ENCODE measurements around the gene ARHGAP10. TPM values are rescaled to one million over a fixed set of nuclear protein-coding genes. Genes with fewer than 3 reads are reported as not detected.

The ARHGAP10 gene
- polyA plus RNA-seq, 1 experiment: 31.1 TPM

- CTCF ChIA-PET: interaction anchor here (1.4 to 1.9 kb wide), 3 partner anchors 9 to 119 kb away, joined by 5 to 11 read pairs (median 5); no protein-coding TSS in a partner anchor
- no peak for DNase-seq (ENCODE audit: low read depth, low spot score)
- Histone ChIP-seq H3K27me3 (ENCODE audit: control insufficient read depth, insufficient read depth, low read length) (no peaks in the 10 kb centered on the region), H3K9me3 (ENCODE audit: control insufficient read depth, insufficient read depth, low read length) (no peaks in the 10 kb centered on the region), H3K4me3 (ENCODE audit: low read depth, low read length) (no peak overlapping the region), H3K27ac (ENCODE audit: low read depth, low read length) (no peak overlapping the region)
- POLR2A ChIA-PET: no interaction called here
- no peak for TF ChIP-seq CTCF (IDR thresholded peaks at IDR 0.05; ENCODE audit: low read depth, low read length)
These were observed 16.0 kb downstream of the ARHGAP10 start for GRCh38 chr4:147747787-147748454.

- Histone ChIP-seq H3K27me3 (ENCODE audit: control insufficient read depth, insufficient read depth, low read length) (no peaks in the 10 kb centered on the region), H3K4me3 (ENCODE audit: low read depth, low read length) (no peak overlapping the region), H3K9me3 (ENCODE audit: control insufficient read depth, insufficient read depth, low read length) (no peaks in the 10 kb centered on the region), H3K27ac (ENCODE audit: low read depth, low read length) (no peak overlapping the region)
- no peak for DNase-seq (ENCODE audit: low read depth, low spot score)
- ChIA-PET POLR2A (no interaction called here), CTCF (interaction anchor here (0.8 to 1.9 kb wide), 2 partner anchors 41 to 116 kb away, joined by 3 to 11 read pairs; no protein-coding TSS in a partner anchor)
- no peak for TF ChIP-seq CTCF (IDR thresholded peaks at IDR 0.05; ENCODE audit: low read depth, low read length)
These were observed 18.0 kb downstream of the ARHGAP10 start for GRCh38 chr4:147749811-147750321.

- DNase-seq (ENCODE audit: low read depth, low spot score): no peak
- Histone ChIP-seq H3K9me3 (ENCODE audit: control insufficient read depth, insufficient read depth, low read length) (no peaks in the 10 kb centered on the region), H3K27ac (ENCODE audit: low read depth, low read length) (no peak overlapping the region), H3K4me3 (ENCODE audit: low read depth, low read length) (no peak overlapping the region), H3K27me3 (ENCODE audit: control insufficient read depth, insufficient read depth, low read length) (no peaks in the 10 kb centered on the region)
- TF ChIP-seq CTCF (IDR thresholded peaks at IDR 0.05; ENCODE audit: low read depth, low read length): no peak
- CTCF ChIA-PET: interaction anchor here (3.9 kb wide), 1 partner anchor 113 kb away, joined by 21 read pairs; no protein-coding TSS in a partner anchor
- POLR2A ChIA-PET: interaction anchor here (0.7 to 2.3 kb wide), 4 partner anchors 12 to 21 kb away, joined by 4 to 13 read pairs (median 4); partner anchors contain the start of gene ARHGAP10
These were observed 21.2 kb downstream of the ARHGAP10 start for GRCh38 chr4:147753047-147753446.

- H3K27ac ChIP-seq (ENCODE audit: low read depth, low read length): peak overlapping the region; percentile 83
- POLR2A ChIA-PET: interaction anchor here (0.9 to 2.7 kb wide), 6 partner anchors 13 to 95 kb away, joined by 3 to 19 read pairs (median 5); partner anchors contain the start of genes ARHGAP10 and PRMT9
These were observed 22.2 kb downstream of the ARHGAP10 start for GRCh38 chr4:147754037-147754445.

More at GRCh38 chr4:147754037-147754445, 22.2 kb downstream of the ARHGAP10 start:
- Histone ChIP-seq H3K27me3 (ENCODE audit: control insufficient read depth, insufficient read depth, low read length) (no peaks in the 10 kb centered on the region), H3K9me3 (ENCODE audit: control insufficient read depth, insufficient read depth, low read length) (no peaks in the 10 kb centered on the region), H3K4me3 (ENCODE audit: low read depth, low read length) (no peak overlapping the region)
- DNase-seq (ENCODE audit: low read depth, low spot score): peak; percentile 82
- CTCF ChIA-PET: interaction anchor here (3.9 kb wide), 1 partner anchor 112 kb away, joined by 21 read pairs; no protein-coding TSS in a partner anchor
- no peak for TF ChIP-seq CTCF (IDR thresholded peaks at IDR 0.05; ENCODE audit: low read depth, low read length)
